ENCODE results near the gene MBTPS1.

GRCh38 chr16:84029297-84030047 is 87.3 kb downstream of the MBTPS1 start:
- no peak for TF ChIP-seq GATA3 (IDR thresholded peaks at IDR 0.05; ENCODE audit: low read depth, low read length)
- TF ChIP-seq GATA2 (IDR thresholded peaks at IDR 0.05; ENCODE audit: low read depth, low read length): no peak

Measured in SH-SY5Y (cell line).